GM21825 (cell line): ENCODE data around the gene BRAT1.

ENCODE experiments used
- ATAC-seq: cut with Tn5 transposase; IDR thresholded peaks from one replicate; pipeline ENCODE4 v1.9.1; 2021; ENCODE audit warnings: mild to moderate bottlenecking, moderate library complexity; ENCODE audit not compliant: unreplicated experiment

The BRAT1 gene

DNA sequence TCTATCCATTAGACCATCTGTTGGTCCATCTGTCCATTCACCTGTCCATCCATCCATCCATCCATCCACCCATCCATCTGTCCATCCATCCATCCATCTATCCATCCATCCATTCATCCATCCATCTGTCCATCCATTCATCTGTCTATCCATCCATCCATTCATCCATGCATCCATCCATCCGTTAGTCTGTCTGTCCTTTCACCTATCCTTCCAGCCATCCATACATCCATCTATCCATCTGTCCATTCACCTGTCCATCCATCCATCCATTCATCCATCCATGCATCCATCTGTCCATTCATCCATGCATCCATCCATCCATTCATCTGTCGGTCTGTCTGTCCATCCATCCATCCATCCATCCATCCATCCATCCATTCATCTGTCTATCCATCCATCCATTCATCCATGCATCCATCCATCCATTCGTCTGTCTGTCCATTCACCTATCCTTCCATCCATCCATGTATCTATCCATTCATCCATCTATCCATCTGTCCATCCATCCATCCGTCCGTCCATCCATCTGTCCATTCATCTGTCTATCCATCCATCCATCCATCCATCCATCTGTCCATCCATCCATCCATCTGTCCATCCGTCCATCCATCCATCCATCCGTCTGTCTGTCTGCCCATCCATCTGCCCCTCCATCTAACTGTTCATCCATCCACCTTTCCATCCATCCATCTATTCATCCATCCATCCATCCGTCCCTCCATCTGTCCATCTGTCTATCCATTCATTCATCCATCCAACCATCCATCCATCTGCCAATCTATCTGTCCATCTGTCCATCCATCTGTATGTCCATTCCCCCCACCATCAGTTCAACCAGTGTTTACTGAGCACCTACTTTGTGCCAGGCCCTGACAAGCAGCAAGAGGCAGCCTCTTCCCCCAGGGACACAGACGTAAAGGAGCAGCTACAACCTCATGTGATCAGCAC lies 40.6 kb downstream of the BRAT1 start:
- ATAC-seq = no peak

DNA sequence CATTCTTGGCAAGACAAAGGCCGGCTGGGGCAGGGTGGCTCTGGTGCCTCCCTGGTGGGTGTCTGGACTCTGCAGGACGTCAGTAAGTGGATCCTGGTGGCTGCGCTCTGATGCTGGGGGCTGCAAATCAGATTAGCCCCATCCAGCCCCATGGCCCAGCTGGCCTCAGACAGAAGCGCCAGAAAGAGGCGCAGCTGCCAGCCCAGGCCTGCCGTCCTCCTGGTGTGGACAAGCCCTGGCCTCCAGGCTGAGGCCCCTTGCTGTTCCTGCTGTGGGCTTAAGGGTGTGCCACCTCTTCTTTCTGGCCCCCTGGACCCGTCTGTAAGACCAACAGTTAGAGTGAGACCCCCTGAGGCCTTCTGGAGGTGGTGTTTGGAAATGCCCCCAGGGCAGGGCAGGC lies 41.6 kb downstream of the BRAT1 start:
- no peak for ATAC-seq

DNA sequence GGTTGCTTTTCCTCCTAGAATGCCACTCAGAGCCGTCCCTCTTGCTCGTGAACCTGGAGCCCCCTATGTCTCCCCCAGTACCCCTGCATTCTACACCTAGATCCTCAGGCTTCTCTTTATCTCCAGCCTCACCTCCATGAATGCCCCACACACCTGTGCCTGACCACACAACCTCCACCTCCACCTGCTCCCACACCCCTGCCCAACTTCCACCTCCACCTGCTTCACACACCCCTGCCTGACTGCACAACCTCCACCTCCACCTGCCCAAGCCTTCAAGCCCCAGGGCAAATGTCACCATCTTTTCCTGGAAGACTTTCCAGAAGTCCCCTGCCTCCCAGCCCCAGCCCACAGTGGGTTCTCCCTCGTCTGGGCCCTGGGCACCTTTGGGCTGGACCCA lies 42.6 kb downstream of the BRAT1 start:
- no peak for ATAC-seq

DNA sequence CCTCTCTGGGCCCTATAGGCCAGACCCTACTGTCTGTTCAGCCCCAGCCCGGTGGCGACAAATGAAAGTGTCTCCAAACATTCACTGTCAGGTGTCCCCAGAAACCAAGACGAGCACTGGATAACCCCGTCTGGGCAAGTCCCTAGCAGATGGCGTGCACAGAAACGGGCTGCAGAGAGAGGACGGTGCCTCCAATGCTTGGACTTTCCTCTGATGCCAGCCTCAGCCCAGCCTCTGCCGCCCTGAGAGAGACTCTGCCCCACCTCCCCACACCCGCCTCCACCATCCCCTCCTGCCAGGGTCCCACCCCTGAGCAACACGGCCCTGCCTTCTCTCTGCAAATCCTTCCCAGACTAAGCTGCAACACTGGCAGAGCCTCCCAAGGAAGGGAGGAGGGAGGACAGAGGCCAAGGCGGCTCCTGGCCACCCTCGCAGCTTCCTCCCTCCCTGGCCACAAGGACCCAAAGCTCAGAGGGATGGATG lies 43.1 kb downstream of the BRAT1 start:
- ATAC-seq = no peak

DNA sequence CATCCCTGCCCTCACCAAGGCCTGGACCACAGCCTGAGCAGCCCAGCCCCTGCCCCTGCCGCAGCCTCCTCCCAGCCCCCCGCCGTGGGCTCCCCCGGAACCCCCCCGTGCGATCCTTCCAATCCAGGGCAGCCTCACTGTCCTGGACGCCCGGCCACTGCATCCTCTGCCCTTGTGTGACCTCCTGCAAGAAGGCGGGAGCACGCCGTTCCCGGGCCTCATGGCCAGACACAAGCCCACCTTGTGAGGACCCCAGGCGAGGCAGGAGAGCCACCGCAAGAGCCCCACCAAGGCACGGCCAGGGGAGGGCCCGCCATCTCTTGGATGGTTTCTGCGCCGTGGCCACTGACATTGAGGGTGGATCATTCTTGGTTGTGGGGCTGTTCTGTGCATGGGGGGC lies 43.6 kb downstream of the BRAT1 start:
- no peak for ATAC-seq

DNA sequence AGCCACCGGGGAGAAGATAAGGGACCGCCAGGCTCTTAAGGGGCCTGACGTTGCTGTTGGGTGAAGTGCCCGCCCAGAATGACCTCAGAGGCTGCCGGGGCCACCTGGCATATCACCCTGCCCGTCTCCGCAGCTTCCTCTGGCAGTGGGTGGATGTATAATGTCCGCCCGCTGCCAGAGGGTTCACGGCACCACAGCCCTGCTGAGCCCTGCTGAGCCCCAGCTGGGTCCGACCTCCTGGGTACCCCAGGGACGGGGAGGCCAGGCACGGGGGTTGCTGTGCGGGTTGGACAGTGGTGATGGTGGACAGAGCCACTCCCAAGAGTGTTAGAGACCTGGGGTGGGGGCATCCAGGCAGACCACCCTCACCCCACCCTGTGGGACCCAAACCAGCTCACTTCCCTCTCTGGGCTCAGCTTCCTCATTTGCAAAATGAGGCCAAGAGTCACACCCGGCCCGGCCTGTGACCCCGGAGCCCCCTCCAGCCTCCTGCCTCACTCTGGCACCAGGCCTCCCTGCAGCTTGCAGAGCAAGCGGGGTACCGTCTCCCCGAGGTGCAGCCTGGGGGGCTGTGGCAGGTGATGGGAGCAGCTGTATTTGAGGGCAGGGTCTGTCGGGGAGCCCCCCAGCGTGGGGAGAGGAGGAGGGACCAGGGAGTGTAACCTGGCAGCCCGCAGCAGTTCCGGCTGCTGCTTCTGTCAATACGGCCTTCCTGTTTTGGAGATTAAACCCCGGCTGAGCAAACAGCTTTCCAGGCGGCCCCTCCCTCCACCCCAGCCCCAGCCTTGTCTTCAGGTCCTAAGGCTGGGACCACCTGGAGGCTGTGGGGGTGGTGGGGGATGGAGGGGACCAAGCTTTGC lies 44.2 kb downstream of the BRAT1 start:
- no peak for ATAC-seq

DNA sequence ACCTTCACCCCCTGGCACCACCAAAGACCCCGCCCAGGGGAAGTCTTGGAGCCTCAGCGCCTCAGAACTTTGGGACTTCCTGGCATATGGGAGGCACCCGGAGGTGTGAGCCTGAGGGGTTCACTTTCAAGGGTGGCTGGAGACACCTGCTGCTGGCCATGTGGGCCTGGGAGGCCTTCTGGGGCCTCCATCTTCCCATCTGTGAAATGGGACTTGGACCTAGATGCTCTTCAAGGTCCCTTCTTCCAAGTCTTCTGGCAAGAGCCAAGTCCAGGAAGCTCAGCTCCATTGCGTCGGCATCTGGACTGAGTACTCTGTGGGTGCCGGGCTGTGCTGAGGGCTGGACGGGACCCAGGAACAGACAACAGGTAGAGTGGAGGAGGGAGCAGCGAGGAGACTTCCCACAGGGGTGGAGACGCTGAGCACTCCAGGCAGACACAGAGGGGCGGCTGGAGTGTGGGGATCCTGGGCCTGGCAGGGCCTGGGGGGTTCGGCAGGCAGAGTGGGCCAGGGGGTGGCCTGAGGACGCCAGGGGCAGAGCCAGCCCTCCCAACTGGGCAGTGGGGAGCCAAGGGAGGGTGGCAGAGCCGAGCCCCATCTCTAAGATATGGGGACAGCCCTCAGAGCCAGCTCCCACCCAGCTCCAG lies 45.1 kb downstream of the BRAT1 start:
- ATAC-seq = no peak

DNA sequence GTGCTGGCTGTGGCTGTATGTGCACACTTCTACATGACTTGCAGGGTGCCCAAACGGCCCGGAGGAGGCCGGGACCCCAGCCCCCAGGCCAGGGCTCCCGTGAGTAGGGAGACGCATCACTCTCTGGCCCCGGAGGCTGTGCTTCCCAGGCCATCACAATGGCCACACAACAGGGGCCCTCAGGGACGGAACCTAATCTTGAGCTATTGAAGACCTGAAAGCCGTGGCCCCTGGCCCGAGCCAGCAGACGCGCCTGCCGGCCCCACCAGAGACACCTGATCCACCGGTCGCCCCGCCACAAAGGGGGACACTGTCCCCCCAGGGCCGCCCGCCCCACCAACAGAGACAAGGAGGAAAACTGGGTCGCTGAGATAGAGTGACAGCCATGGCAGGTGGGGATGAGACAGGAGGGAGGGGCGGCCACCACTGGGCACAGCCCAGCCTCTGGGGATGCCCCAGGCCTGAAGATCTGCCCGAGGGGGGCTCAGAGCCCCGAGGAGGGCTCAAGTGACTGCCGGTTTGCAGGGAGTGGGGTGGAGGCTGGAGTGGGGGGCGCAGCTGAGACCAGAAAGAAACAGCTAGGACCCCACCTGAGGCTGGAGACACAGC lies 45.9 kb downstream of the BRAT1 start:
- ATAC-seq = no peak

DNA sequence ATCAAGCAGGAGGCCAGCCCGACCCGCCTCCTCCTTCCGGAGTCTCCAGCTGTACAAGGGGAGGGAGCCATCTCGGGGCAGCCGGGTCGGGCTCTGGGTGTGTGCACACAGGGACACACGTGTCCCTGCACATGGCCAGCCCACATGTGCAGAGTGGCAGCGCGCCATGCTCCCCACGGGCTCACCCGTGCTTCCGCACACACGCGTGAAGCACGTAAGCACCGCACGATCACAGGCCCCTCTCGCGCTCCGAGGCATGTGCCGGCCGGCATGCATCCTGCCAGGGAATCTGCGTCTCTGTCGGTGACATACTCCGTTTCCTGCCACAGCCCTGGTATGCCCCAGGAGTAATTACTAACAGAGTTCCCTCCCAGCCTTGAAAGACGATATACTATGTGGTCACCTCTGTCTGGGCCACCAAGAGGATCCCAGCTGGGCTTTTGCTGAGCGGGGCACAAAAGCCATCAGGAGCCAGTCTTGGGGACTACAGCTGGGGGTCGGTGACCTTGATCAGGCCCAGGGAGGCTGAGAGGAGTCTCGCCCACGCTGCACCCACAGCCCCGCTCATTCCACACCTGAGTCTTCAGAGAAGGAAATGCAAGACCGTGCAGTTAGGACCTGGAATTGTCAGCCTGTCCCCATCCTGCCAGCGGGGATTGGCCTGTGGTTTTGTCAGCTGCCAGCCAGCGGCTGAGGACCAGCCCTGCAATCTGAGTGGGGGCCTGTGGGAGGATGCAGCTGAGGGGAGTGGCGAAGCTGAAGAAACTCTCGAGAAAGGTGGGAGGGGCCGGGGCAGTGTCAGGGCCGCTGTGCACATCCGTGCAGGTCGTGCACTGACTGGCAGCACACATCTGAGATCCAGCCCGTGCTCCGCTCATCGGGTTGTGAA lies 46.8 kb downstream of the BRAT1 start:
- ATAC-seq = peak; percentile 34

DNA sequence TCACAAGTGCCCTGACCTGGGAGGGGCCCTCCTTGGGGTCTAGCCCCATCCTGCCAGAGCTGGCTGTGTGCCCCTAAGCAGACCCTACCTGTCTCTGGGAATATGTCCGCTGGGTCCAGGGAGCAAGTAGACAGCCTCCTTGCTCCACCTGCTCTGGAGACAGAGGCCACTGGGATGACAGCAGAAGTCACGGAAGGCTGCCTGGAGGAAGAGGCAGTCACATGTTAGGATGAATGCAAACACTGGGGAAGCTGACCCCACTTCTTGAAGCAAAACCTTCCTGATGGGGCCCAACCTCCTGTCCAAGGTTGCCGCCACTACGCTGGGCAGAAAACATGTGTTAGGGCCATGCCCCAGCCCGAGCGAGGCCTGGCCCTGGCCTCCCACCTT lies 47.4 kb downstream of the BRAT1 start:
- no peak for ATAC-seq

DNA sequence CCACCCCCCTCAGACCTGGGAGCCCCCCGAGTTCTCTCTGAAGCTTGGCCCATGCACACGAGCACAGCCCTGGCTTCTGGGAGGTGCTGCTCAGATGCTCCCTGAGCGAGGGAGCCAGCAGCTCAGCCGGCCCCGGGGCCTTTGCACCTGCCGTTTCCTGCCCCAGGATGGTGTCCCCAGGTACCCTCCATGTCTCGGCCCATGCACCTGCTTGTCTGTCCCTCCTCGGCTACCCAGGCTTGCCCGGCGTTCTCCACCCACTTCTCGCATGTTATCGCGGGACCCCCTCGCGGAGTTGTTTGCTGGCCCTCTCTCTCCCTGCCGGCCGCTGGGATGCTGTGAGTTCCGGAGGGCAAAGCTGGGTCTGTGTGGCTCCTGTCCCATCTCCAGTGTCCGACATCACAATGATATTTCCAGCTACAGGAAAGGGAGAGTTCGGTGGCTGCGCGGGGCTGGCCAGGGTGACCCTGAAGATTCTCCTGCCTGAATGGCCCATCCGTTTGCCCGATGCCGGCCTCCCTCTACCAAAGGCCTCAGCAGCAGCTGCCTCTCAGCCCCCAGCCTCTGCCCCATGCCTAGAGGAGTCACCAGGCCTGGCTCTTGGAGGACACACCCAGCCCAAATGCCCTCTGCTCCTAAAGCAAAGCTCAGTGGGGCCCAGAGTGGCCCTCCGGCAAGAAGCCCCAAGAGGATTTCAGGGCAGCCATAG lies 48.0 kb downstream of the BRAT1 start:
- no peak for ATAC-seq

DNA sequence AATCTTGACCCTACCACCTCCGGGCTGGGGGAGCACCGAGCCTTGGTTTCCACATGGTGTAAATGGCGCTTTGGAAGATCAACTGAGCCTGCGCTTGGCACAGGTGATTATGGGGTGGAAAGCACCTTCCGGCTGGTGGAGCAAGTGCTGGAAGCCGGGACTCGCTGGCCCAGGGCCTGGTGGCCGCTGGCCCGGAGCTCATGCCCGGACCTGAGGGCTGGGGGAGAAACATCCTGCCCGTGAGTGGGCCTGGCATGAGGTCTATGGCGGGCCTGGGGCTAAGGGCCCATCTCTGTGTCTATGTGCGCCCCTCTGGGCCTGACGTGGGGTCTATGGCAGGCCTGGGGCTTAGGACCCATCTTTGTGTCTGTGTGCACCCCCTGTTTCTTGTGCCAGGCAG lies 49.9 kb downstream of the BRAT1 start:
- ATAC-seq = no peak

DNA sequence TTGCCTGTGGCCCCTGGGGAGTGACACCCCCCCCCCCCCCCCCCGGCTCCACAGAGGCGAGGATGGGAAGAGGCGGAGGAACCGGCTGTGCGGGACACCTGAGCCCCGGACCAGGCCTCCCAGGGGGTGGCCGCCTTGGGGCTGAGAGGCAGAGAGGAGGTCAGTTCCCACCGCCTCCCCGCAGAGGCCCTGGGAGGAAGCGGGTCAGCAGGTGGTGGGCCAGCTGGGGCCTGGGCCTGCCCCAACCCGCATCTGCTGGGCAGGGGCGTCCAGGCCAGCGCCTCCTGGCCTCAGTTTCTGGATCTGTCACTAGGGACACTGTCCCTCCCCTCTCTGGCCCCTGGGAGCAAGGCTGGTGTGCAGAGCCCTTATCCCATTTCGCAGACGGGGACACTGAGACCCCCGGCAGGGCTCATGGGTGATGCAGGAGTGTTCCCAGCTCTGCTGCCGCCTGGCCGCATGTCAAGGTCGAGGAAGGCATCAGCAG lies 50.4 kb downstream of the BRAT1 start:
- ATAC-seq = no peak

DNA sequence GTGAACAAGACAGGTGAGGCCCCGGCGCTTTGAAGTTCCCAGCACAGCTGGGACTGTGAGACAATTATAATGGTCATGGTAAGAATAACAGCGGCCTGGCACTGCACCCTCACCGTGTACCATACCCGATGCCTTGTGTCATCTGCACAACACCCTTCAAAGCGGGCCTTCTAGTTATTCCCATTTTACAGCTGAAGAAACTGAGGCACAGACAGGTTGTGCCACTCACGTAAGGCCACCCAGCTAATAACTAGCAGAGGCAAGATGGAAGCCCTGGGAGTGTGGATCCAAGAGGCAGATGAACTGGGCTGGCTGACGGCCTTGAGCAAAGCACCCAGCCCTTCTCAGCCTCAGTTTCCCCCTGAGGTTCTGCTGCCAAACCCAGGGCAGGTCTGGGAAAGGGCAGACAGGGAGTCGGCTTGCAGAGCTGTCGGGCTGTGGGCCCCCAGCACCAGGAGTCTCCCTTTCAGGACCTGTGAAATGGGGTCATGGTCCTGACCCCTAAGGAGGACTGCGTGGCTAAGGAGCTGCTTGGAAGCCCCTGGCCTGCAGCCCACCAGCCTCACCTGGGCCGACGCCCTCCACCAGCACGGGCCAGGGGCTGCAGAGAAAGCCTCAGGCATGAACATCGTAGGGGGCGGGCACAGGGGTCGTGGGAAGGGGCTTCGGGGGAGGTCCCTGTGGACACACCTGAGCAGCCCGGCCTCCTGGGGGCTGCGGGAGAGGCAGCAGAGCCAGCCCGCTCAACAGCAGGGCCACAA lies 51.0 kb downstream of the BRAT1 start:
- no peak for ATAC-seq

DNA sequence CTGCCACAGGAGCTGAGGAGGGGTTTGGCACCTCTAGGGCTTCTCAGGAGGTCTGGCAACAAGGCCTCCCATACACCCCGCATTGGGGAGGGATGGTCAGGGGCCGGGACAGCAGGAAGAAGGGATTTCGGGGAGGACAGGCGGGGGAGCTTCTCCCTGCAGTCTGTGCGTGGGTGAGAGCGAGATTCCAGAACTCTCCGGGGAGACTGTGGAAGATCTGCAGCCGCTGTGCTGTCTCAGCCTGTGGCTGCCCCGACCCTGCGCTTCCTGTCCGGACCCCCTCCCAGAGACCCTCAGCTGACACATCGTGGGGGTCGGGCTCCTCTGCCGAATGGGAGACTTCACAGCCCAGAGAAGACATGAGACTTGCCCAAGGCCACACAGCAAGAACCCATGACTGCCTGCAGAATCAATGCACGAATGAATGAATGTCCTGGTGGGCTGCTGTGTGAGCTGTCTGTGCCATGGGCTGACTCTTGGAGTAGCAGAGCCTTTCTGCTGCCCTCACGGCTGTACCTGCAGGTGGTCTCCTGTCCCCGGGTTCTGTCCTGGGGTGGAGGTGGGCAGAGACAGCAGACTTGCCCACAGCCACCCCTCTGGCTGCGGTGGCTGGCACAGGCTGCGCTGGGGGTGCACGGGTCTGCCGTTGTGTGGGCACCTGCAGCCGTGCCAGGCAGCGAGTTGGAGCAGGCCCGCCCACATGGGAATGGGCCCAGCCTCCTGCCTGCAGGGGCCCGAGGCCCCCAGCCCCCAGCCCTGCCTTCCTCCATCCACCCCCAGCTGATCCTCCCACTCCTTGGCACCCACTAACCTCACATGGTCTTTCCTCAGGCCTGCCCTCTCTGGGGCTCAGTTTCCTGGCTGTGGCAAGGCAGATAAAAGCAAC lies 52.0 kb downstream of the BRAT1 start:
- no peak for ATAC-seq

DNA sequence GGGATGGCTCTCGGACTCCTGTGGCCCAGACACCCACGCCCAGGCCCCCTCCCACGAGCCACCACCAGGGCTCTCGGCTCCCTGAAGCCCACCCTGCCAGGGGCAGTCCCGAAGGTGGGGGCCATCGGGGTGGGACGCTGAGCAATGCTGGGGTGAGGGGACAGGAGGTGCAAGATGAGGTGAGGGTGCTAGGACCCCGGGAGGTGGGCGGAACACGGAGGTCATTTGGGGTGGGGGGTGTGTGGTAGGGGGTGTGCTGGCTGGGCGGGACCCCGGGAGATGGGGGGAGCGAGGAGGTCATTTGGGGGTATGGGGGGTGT lies 52.7 kb downstream of the BRAT1 start:
- ATAC-seq = no peak

DNA sequence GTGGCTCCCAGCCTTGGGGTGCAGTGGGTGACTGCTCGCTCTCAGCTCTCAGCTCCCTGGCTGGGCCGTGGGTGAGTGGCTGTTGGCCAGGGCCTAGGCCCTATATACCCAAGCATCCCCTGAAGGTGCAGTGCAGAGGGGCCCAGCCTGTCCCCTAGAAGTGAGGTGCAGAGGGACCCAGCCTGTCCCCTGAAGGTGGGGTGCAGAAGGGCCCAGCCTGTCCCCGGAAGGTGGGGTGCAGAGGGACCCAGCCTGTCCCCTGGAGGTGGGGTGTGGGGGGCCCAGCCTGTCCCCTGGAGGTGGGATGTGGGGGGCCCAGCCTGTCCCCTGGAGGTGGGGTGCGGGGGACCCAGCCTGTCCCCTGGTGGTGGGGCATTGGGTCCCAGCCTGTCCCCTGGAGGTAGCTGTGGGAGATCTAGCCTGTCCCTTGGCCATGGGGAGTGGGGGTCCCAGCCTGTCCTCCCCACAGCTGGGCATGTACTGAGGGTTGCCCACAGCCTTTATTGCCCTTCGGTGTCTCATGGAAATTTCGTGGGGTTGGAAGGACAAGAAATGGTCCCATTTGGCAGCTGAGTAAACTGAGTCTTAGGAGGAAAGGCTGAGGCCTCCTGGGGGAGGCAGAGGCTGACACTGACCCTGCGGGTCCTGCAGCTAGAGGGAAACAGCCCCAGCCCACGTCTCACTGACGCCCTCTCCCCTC lies 53.2 kb downstream of the BRAT1 start:
- ATAC-seq = no peak
